ENCODE measurements around the gene WDR41.

The WDR41 gene

GRCh38 chr5:77448831-77449230, 43.3 kb downstream of the WDR41 start:
- H3K9ac ChIP-seq (ENCODE audit: low read depth, low read length, poor library complexity, severe bottlenecking), result no peak overlapping the region
- no peak overlapping the region for H3K4me2 ChIP-seq (ENCODE audit: low read depth, low read length, poor library complexity, severe bottlenecking)
- peaks cover 29% of the 10 kb centered on the region; the same call in 1 of the 2 replicates for H3K36me3 ChIP-seq (ENCODE audit: insufficient read depth, low read length)
- no peaks in the 10 kb centered on the region for H3K79me2 ChIP-seq (ENCODE audit: insufficient read depth, low read length)
- TF ChIP-seq CTCF (conservative IDR thresholded peaks at IDR 0.05; ENCODE audit: low read length) (no peak), EZH2phosphoT487 (IDR thresholded peaks at IDR 0.05; ENCODE audit: borderline replicate concordance) (no peak)
- H3K4me3 ChIP-seq (ENCODE audit: low read length, poor library complexity, severe bottlenecking), result no peak overlapping the region
- no peak overlapping the region for H2AFZ ChIP-seq (ENCODE audit: low read length)
- no peaks in the 10 kb centered on the region for H3K9me3 ChIP-seq (ENCODE audit: insufficient read depth, low read depth, low read length)
- no peaks in the 10 kb centered on the region for H3F3A ChIP-seq (ENCODE audit: low read depth)
- H3K9me2 ChIP-seq (replicated peaks; ENCODE audit: low read depth, low read length), result no peaks in the 10 kb centered on the region
- H4K20me1 ChIP-seq (ENCODE audit: insufficient read depth, low read length, poor library complexity, severe bottlenecking), result no peaks in the 10 kb centered on the region
- H3K4me1 ChIP-seq (ENCODE audit: insufficient read depth, low read length, poor library complexity, severe bottlenecking), result no peaks in the 10 kb centered on the region
- H3K27me3 ChIP-seq (ENCODE audit: insufficient read depth, low read length, poor library complexity, severe bottlenecking), result no peaks in the 10 kb centered on the region

- no peak overlapping the region for H2AFZ ChIP-seq (ENCODE audit: low read length)
- H3F3A ChIP-seq (ENCODE audit: low read depth), result no peaks in the 10 kb centered on the region
- H3K9me3 ChIP-seq (ENCODE audit: insufficient read depth, low read depth, low read length), result no peaks in the 10 kb centered on the region
- H3K9me2 ChIP-seq (replicated peaks; ENCODE audit: low read depth, low read length), result no peaks in the 10 kb centered on the region
- no peaks in the 10 kb centered on the region for H4K20me1 ChIP-seq (ENCODE audit: insufficient read depth, low read length, poor library complexity, severe bottlenecking)
- H3K27me3 ChIP-seq (ENCODE audit: insufficient read depth, low read length, poor library complexity, severe bottlenecking), result no peaks in the 10 kb centered on the region
- no peaks in the 10 kb centered on the region for H3K79me2 ChIP-seq (ENCODE audit: insufficient read depth, low read length)
- no peak overlapping the region for H3K9ac ChIP-seq (ENCODE audit: low read depth, low read length, poor library complexity, severe bottlenecking)
- H3K4me3 ChIP-seq (ENCODE audit: low read length, poor library complexity, severe bottlenecking), result no peak overlapping the region
- no peaks in the 10 kb centered on the region for H3K4me1 ChIP-seq (ENCODE audit: insufficient read depth, low read length, poor library complexity, severe bottlenecking)
- H3K36me3 ChIP-seq (ENCODE audit: insufficient read depth, low read length), result peaks cover 31% of the 10 kb centered on the region; the same call in 1 of the 2 replicates
- TF ChIP-seq CTCF (conservative IDR thresholded peaks at IDR 0.05; ENCODE audit: low read length) (no peak), EZH2phosphoT487 (IDR thresholded peaks at IDR 0.05; ENCODE audit: borderline replicate concordance) (no peak)
- H3K4me2 ChIP-seq (ENCODE audit: low read depth, low read length, poor library complexity, severe bottlenecking), result no peak overlapping the region
Observed at GRCh38 chr5:77444356-77444755, 47.8 kb downstream of the WDR41 start.

GRCh38 chr5:77443670-77444069, 48.4 kb downstream of the WDR41 start:
- H3K36me3 ChIP-seq (ENCODE audit: insufficient read depth, low read length), result peaks cover 24% of the 10 kb centered on the region; the same call in 1 of the 2 replicates
- H4K20me1 ChIP-seq (ENCODE audit: insufficient read depth, low read length, poor library complexity, severe bottlenecking), result no peaks in the 10 kb centered on the region
- no peak overlapping the region for H3K4me2 ChIP-seq (ENCODE audit: low read depth, low read length, poor library complexity, severe bottlenecking)
- H2AFZ ChIP-seq (ENCODE audit: low read length), result no peak overlapping the region
- no peaks in the 10 kb centered on the region for H3K4me1 ChIP-seq (ENCODE audit: insufficient read depth, low read length, poor library complexity, severe bottlenecking)
- H3K9ac ChIP-seq (ENCODE audit: low read depth, low read length, poor library complexity, severe bottlenecking), result no peak overlapping the region
- no peaks in the 10 kb centered on the region for H3K79me2 ChIP-seq (ENCODE audit: insufficient read depth, low read length)
- H3K27me3 ChIP-seq (ENCODE audit: insufficient read depth, low read length, poor library complexity, severe bottlenecking), result no peaks in the 10 kb centered on the region
- no peaks in the 10 kb centered on the region for H3K9me3 ChIP-seq (ENCODE audit: insufficient read depth, low read depth, low read length)
- no peaks in the 10 kb centered on the region for H3K9me2 ChIP-seq (replicated peaks; ENCODE audit: low read depth, low read length)
- H3K4me3 ChIP-seq (ENCODE audit: low read length, poor library complexity, severe bottlenecking), result no peak overlapping the region
- no peaks in the 10 kb centered on the region for H3F3A ChIP-seq (ENCODE audit: low read depth)
- TF ChIP-seq EZH2phosphoT487 (IDR thresholded peaks at IDR 0.05; ENCODE audit: borderline replicate concordance), result no peak
- no peak for TF ChIP-seq CTCF (conservative IDR thresholded peaks at IDR 0.05; ENCODE audit: low read length)
